K562 treated with DMSO at 1 percent for 24 hours (cell line): ENCODE data around the gene PMCH. TPM values are rescaled to one million over a fixed set of nuclear protein-coding genes. Genes with fewer than 3 reads are reported as not detected.

Experiments
- total RNA-seq: library from RNA; unstranded; fragments of 300-600 nt; gene quantifications from 2 replicates; pipeline ENCODE4 v1.2.3, GENCODE V29; 2022; ENCODE audit warnings: low read depth; ENCODE audit not compliant: insufficient read depth

PMCH gene
- total RNA-seq, result not detected in 2 replicates

DNA sequence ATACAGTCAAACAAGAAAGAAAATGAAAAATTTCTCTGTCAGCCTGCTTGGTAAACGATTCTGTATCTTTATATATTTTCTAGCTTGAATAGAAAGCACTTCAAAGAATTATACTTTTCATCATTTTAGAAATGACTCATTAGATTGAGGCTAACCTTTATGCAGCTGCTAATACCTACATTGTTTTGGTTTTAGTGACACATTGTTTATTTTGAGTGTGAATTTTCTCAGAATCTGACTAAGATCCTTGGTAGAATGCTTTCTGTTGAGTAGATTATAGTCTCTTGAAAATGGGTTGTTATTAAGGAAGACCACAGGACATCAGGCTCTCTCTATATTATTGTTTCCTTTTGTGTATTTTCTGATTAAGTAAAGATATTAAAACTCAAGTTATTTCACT, at the start of gene PMCH:
Gene PMCH (minus strand): TSS at position 45 of the 400 bp plus-strand sequence. CDS start 63 bp downstream, outside the sequence.

Other genes with a start within 250 kb of the PMCH start
- gene WASHC3, start 135.8 kb downstream of the PMCH start, total RNA-seq, result 27.8 and 34.1 TPM in 2 replicates
- 56.7 and 57.2 TPM in 2 replicates for gene NUP37, start 77.7 kb downstream of the PMCH start, total RNA-seq
- 12.4 and 15.2 TPM in 2 replicates for gene PARPBP, start 77.7 kb downstream of the PMCH start, total RNA-seq